ENCODE results near the gene ANKRD33. TPM values are rescaled to one million over a fixed set of nuclear protein-coding genes. Genes with fewer than 3 reads are reported as not detected.

ANKRD33 gene
- total and polyA plus RNA-seq, 2 of the 13 experiments (the other 11 are each of a cell fraction or from before 2014, with no cell fraction given) = 0.04 TPM; not detected in 1

- TF ChIP-seq, protein P1, sequence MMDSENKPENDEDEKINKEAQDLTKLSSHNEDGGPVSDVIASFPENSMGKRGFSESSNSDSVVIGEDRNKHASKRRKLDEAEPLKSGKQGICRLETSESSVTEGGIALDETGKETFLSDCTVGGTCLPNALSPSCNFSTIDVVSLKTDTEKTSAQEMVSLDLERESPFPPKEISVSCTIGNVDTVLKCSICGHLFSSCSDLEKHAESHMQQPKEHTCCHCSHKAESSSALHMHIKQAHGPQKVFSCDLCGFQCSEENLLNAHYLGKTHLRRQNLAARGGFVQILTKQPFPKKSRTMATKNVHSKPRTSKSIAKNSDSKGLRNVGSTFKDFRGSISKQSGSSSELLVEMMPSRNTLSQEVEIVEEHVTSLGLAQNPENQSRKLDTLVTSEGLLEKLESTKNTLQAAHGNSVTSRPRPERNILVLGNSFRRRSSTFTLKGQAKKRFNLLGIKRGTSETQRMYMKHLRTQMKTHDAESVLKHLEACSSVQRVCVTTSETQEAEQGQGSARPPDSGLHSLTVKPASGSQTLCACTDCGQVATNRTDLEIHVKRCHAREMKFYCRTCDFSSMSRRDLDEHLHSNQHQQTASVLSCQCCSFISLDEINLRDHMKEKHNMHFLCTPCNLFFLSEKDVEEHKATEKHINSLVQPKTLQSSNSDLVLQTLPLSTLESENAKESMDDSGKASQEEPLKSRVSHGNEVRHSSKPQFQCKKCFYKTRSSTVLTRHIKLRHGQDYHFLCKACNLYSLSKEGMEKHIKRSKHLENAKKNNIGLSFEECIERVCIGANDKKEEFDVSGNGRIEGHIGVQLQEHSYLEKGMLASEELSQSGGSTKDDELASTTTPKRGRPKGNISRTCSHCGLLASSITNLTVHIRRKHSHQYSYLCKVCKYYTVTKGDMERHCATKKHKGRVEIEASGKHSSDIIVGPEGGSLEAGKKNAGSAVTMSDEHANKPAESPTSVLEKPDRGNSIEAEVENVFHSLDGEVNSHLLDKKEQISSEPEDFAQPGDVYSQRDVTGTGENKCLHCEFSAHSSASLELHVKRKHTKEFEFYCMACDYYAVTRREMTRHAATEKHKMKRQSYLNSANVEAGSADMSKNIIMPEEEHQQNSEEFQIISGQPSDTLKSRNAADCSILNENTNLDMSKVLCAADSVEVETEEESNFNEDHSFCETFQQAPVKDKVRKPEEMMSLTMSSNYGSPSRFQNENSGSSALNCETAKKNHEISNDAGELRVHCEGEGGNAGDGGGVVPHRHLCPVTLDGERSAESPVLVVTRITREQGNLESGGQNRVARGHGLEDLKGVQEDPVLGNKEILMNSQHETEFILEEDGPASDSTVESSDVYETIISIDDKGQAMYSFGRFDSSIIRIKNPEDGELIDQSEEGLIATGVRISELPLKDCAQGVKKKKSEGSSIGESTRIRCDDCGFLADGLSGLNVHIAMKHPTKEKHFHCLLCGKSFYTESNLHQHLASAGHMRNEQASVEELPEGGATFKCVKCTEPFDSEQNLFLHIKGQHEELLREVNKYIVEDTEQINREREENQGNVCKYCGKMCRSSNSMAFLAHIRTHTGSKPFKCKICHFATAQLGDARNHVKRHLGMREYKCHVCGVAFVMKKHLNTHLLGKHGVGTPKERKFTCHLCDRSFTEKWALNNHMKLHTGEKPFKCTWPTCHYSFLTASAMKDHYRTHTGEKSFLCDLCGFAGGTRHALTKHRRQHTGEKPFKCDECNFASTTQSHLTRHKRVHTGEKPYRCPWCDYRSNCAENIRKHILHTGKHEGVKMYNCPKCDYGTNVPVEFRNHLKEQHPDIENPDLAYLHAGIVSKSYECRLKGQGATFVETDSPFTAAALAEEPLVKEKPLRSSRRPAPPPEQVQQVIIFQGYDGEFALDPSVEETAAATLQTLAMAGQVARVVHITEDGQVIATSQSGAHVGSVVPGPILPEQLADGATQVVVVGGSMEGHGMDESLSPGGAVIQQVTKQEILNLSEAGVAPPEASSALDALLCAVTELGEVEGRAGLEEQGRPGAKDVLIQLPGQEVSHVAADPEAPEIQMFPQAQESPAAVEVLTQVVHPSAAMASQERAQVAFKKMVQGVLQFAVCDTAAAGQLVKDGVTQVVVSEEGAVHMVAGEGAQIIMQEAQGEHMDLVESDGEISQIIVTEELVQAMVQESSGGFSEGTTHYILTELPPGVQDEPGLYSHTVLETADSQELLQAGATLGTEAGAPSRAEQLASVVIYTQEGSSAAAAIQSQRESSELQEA (CRISPR knock-in tag; IDR thresholded peaks at IDR 0.05; ENCODE audit: not compliant biosample characterization) = no peak
- no peak for TF ChIP-seq ZBTB49 (CRISPR knock-in tag; IDR thresholded peaks at IDR 0.05; ENCODE audit: borderline replicate concordance)
- TF ChIP-seq KLF13 (CRISPR knock-in tag; IDR thresholded peaks at IDR 0.05) = no peak
- no peak for TF ChIP-seq CC2D1A (CRISPR knock-in tag; IDR thresholded peaks at IDR 0.05)
- no peak for TF ChIP-seq SP4 (CRISPR knock-in tag; IDR thresholded peaks at IDR 0.05)
- TF ChIP-seq GFI1 (CRISPR knock-in tag; IDR thresholded peaks at IDR 0.05; ENCODE audit: borderline replicate concordance) = no peak
- no peak for TF ChIP-seq DNMT1 (CRISPR knock-in tag; IDR thresholded peaks at IDR 0.05)
These were observed 30.0 kb downstream of the ANKRD33 start (continued) for GRCh38 chr12:51917746-51918453.
